NCI-H345 (cell line): ENCODE results near the gene PLEKHH1.
"Not testable (repeated sequence)": the region's sequence is repeated elsewhere in the genome, so short reads cannot be mapped to it uniquely, and the experiment has no call there.

Experiments
- DNase-seq: peaks from one replicate; lab custom pipeline; 2025; lab: John Stamatoyannopoulos, UW

The PLEKHH1 gene

DNA sequence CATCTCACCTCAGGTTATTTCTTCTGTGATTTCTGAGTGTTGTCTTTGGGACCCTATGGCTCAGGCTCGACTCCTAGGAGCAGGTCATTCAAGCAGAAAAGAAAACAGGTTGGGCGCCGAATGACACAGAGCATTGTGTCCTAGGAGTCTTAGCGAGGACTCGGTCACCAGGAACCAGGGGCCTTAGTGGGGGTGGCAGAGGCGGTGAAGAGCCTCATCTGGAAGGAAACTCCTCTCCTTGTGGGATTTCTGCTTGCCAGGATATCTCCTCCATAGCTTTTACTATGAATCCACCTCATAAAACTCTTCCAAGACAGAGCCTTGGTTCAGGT lies 630 bp downstream of the PLEKHH1 start:
- no peak for DNase-seq

DNA sequence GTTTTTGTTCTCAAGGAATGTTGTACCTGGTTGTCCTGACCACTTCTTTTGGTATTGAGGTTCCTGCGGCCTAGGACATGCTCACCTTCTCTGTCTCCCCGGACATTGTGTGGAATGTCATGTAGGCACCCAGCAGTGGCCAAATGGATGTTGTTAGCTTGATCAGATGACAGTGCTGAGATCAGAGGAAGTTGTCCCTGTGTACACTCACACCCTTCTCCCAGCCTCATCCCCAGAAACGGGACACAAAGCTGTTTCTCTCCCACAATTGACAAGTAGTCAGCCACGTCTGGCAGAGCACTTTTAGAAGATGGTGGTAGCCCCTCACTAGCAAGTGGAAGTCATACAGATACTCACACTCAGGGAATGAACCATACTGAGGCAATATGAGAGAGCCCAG lies 3.0 kb downstream of the PLEKHH1 start:
- DNase-seq, result no peak

DNA sequence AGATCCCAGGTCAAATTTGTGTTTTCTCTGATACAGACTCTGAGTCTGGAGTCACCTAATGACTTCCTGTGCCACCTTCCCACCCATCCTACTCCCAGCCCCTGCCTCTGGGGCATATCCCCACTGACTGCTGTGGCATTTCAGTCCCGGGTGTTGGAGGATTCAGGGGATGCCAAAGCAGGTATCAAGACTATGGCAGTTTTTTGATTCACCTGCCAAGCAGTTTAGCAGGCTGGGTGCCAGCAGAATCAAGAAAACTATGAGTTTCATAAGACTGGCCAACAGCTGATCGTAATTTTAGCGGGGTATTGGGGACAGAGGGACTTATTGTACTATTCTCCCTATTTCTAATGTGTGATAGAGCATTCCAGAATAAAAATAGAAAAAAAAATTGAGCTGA lies 4.6 kb downstream of the PLEKHH1 start:
- DNase-seq, result no peak

DNA sequence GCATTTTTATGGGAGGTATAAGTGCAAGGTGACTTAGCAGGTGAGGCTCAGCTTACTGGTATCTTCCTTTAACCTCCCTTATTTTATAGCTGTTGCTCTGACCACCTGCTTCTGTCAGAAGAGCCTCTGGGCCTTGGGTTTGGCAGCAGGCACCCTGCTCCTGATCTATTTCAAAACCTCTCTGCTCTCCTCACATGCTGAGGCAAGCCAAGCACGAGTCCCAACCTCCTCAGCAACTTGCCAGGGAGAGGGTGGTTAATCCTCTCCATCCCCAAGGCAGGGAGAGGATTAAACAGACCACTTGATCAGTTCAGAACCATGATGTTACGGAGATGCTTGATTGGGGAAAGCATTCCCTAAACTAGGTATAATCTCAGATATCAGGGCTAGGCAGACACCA lies 5.4 kb downstream of the PLEKHH1 start:
- DNase-seq, result no peak

DNA sequence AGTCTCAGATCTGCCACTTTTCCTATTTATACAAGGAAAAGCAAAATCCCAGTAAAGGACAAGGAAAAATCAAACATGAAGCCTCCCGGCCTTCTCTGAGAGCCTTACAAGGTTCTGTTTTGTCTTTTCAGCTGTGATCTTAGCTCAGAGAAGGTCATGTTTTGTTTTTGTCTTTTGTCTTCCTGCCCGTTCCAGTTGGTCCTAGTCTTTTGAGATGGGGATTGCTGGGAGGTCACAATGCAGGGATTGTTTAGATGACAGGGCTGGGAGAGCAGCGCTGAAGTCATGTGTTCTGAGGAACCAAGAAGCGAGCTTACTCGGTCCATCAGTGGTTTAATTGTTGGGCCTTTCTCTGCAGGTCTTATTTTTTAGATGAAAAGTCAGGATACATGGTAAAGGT lies 6.0 kb downstream of the PLEKHH1 start:
- DNase-seq, result no peak

DNA sequence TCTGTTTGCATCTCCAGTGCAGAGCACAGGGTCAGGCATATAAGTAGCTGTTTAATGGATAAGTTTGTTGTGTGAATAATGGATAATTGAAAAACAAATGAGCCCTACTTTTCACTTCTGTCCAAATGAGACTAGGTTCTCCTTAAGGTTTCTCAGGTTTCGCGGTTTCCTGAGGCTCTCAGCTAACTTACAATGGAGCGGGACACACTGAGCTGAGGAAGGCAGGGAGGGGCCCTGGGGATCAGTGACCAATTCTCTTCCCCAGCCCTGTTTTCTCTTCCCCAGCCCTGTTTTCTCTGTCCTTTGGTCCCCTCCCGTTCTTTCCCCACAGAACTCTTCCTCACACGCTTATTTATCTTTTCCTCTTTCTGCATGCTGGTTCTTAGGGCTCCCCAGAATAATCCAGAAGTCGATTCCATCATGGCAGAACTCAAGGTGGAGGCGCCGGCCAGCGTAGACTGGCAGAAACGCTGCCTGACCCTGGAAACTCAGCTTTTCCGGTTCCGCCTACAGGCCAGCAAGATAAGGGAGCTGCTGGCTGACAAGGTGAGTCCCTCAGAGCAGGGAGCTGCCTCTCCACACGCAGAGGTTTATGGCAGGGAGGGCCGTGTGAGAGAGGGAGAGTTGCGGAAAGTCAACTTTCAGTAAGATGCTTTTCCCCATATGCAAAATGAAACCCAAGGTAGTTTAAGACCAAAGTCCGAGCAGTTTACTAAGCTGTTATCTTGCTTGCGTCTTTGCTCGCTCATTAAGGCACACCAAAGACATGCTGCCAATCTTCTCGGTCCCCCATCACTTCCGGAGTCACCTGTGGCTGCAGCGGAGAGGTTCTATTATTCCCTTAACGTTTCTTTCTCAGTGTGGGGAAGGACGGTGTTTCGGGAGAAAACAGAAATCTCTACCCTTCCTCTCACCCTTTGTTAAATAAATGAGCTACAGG lies 8.6 kb downstream of the PLEKHH1 start:
- no peak for DNase-seq

DNA sequence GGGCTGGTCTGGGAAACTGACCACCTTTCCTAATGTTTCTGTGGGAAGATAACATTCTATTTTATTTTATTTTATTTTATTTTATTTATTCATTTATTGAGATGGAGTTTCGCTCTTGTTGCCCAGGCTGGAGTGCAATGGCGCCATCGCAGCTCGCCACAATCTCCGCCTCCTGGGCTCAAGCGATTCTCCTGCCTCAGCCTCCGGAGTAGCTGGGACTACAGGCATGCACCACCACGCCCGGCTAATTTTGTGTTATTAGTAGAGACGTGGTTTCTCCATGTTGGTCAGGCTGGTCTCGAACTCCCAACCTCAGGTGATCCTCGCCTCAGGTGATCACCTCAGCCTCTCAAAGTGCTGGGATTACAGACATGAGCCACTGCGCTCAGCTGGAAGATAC lies 9.5 kb downstream of the PLEKHH1 start:
- DNase-seq, result not testable (repeated sequence)

DNA sequence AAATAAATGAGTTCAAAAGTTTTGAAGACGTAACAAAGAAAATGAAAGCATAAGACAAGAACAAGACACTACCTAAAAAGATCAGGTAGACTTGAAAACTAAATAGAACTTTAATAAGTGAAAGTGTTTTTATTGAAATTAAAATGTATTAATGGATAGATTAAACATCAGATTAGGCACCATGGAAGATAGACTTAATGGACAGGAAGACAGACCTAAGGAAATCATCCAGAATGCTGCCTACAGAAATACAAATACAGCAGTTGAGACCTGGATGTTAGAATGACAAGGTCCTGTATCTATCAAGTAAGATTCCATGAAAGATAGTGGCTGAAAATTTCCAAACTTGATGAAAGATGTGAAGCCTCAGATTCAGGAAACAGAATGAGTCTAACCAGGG lies 11.5 kb downstream of the PLEKHH1 start:
- DNase-seq, result no peak

DNA sequence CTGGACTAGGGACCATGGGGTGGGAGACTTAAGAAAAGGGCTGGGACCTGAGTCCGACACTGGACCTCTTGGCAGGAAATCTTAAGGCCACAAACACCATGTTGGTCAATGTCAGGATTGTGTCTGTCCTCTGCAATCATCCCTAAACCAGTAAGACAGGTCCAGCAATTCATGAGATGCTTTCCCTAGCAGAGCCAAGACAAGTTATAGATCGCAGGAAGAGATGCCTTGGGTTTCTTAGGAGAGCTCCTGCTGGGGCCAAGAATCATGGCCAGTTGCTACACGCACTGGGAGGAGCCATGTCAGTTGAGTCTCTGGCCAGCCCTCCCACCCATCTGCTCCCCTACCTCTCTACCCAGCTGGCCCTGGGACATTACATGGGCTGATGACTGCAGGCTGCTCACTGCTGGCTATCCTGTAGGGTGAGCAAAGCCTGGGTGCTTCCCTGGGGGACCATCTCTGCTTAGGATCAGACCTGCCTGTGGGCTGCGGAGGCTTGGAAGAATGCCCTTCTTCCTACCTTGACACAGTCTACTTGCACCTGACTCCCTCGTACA lies 14.2 kb downstream of the PLEKHH1 start:
- DNase-seq, result no peak

DNA sequence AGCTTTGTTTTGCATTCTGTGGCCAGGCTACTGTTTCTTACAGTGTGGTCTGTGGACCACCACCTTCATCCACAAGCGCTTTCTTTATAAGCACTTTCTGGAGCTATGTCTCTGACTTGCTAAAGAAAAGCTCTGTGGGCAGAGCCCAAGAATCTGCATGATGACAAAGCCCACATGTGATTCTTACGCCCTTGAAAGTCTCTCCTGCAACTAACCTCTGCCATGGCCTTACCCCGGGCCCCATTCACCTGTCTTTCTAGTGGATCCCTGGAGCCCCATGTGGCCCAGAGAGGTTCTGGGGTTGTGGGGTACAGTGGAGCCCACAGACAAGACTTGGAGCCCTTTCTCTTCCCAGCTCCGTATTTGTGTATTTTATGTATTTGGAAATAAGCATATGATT lies 16.6 kb downstream of the PLEKHH1 start:
- DNase-seq, result no peak

DNA sequence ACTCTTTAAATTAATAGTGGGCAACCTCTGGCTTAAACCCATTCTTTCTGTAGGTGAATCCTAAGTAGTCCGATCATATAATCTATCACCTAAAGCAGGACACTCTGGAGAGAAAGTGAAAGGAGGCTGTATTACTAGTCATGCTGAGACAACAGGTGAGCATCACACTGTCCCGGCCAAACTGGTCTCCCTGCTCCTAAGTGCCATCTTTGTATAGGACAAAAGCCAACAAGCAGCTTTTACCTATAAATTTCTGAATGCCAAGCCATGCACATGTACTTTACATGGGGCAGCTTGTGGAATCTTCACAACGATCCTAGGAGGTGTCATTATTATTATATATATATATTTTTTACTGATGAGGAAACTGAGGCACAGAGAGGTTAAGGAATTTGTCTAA lies 18.0 kb downstream of the PLEKHH1 start:
- no peak for DNase-seq

DNA sequence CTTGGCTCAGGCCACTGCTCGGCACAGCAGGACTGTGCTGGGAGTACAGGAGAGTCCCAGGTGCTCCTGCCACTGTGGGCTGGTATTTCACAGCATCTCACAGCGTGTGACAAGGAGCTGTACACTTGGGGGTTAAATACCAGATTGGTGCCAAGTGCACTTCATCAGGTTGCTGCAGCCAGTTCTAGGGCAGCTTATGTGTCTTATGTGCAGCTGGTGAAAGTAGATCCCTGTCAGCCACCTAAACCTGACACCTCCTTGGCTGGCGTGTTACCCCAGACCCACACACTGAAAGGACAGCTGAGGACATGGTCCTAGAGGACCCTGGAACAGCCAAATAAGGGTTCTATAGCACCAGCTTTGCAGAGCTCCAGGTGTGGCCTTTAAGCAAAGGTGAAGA lies 18.9 kb downstream of the PLEKHH1 start:
- DNase-seq, result no peak

DNA sequence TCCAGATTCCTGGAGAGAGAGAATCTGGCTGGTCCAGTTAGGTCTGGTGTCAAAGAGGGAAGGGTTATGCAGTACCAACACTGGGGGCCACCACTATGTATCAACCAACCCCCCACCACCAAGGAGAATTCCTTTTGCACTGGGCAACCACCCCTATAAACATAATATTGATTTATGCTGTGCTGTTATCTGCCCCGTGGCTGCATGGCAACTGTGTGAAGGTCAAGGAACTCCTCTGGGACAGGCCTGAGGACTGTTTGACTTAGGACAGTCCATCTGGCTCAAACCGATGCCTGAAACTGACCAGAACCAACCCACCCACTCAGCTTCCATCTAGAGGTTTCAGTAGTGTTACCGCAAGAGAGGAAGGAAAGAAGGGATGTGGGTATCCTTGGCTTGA lies 20.5 kb downstream of the PLEKHH1 start:
- no peak for DNase-seq

DNA sequence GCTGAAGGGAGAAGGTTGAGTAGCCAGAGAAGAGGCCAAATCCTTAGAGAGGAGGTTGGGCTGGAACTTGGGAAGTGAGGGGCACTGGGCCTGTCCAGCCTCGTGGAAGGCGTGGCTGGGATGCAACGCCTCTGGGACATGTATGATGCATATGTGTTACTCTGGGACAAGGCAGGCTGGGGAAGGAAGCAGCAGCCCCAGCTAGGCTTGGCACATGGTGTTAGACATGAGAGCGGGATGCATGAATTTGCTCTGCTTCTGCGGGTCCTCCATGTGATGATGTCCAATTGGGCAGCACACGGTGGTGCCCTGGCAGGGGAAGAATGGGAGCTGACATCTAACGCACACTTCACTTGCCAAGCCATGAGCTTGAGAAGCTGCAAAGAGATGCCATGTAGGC lies 21.3 kb downstream of the PLEKHH1 start:
- no peak for DNase-seq

DNA sequence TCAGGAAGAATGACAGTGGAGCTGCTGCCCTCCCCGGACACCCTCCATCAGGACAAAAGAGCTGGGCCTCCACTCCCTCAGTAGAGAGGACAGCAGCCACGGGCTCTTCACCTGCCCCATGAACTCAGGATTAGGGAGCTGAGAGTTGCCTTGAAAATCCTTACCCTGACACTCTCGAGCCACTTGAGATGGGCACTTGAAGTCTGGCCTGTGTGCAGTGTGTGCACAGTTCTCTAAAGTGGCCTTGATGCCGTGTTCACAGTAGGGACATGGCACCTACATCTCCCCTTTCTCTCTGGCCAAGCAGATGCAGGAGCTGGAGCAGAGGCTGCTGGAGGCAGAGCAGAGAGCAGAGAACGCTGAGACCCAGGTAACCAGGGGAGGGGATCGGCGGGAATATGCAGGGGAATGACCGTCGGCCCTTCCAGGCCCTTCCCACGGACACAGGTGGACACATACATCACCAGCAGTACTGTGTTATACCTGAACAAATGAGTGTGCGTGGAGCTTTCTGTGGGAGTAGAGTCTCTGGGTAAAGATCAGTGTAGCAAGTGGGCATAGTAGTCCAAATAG lies 22.5 kb downstream of the PLEKHH1 start:
- no peak for DNase-seq

DNA sequence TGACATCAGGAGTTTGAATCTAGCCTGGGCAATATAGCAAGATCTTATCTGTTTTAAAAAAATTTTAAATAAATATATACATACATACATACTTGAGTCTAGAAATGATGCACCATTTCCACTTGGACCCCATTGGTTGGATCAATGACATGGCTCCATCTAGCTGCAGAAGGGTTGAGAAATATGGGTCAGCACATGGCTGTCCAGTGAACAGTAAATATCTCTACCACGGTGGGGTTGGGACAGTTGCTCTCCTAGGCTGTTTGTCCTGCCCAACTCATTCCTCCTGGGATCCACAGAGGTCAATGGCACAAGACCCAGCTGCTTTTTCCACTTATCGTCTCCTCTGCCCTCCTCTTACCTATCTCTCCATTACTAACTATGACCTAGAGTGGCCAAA lies 23.6 kb downstream of the PLEKHH1 start:
- no peak for DNase-seq

DNA sequence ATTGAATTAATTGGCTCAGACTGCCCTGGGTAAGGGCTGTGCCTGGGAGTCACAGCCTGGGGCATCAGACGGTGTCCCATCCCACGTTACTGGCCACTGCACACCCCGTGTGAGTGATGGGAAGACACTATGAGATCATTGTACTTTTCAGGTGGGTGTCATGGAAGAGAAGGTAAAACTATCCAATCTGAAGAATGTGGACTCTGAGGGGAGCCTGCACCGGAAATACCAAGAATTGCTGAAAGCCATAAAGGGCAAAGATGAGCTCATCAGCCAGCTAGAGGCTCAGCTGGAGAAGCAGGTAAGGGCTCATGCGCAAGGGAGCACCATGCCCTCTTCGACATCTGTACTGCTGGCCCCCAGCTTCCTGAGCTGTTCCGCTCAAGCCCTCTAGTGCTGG lies 24.0 kb downstream of the PLEKHH1 start:
- no peak for DNase-seq

DNA sequence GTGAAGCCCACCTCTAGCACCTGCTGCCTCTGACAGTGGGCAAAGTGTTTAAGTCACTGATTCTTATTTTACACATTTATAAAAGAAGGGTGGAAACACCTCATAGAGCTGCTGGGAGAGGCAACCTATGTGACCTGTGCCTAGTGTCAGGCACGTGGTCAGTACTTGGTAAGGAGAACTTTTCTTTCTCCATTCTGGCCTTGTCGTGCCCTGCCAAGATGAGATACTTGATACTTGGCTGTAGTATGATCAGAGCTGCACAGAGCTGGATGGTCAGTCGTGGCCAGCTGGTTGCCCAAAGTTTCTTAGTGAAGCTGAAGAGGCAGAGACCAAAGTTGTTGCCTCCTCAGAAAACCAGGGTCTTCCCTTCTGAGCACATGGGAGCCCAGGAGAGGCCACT lies 24.6 kb downstream of the PLEKHH1 start:
- DNase-seq, result no peak

DNA sequence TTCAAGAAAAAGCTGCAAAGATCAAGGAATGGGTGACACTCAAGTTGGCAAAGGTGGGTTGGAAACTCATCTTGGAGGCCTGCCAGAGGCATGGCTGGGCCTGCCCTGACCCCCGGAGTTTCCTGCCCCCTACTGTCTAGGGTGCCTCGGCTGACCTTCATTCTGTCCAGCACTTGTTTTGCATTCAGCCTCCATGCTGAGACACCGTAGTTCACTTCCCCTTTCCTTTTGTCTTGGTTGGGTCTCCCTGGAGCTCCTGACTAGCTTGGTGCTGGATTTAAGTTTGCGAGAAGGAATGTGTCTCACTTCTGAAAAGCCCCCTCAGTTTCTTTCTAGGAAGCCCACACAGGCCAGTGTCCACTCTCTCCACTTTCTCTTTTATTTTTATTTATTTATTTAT lies 26.5 kb downstream of the PLEKHH1 start:
- no peak for DNase-seq

DNA sequence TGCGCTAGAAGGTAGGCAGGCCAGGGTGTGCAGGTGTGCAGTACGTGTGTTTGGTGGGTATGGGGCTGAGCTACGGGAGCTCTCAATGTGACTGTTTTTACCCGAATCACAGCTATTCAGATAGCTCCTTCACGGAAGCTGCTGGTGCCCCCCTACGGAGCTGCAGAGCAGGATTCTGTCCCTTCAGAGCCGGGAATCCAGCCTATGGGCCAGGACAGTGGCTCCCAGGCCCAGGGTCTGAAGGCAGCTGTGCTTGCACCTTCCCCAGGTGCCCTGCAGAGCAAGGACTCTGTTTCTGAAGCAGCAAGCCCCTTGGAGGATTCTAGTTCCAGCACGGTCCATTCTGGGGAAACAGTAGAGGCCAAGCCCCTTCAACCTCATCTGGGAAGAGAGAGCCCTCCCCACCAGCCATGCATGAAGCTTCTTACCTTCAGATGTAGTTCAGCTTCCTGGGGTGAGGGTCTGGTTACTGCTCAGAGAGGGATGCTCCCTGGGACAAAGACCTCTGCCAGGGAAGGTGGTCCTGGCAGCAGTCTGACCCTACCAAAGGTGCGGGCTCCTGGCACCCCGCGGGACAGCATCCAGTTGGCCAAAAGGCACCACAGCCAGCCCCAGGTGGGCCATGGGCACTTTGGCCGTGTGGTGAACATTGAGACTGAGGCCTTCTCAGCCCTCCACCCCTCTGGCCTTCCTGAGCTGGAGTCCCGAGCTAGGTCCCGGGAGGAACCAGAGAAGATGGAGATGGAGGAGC lies 29.1 kb downstream of the PLEKHH1 start:
- DNase-seq, result no peak

DNA sequence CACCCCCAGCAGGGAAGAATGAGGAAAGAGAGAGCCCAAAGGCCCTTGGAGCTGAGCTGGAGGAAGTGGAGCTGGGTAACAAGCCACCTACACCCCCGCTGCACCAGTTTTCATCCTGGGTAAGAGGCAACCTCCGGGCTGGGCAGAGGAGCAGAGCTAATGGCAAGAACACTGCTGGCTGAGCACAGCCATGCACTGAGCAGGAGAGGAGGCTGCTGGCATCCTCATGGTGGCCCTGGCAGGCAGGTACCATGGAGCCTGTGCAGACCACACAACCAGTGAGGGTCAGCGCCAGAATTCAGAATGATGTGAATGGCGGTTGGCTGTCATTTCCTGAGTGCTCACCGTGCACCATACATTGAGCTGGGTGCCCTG lies 29.7 kb downstream of the PLEKHH1 start:
- no peak for DNase-seq

DNA sequence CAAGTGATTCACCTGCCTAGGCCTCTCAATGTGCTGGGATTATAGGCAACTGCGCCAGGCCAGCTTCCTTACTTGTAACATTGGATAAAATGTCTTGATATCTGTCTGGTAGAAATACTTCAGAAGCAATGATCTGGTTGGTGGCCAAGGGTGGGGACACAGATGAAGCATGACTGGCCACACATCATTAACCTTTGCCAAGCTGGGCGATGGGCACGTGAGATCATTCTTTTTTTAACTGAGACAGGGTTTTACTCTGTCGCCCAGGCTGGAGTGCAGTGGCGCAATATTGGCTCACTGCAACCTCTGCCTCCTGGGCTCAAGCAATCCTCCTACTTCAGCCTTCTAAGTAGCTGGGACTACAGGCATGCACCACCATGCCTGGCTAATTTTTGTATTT lies 31.1 kb downstream of the PLEKHH1 start:
- no peak for DNase-seq

DNA sequence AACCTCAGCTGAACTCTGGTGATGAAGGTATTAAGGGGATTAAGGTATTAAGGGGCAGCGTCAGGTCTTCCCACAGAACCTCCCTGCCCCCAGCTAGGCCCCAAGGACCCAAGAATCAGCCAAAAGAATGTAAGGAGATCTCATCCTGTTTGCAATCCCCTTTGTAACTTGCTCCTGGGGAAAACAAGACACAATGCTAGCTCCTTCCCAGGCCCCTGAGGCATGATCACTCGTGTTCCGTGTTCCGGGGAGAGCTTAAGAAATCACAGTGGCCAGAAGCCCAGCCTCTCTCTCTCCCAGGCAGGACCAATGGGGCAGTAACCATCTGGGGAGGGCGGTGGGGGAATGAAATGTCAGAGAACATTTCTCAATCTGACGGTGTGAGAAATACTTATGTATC lies 33.8 kb downstream of the PLEKHH1 start:
- no peak for DNase-seq
